NCI-H1105 (cell line): Measurements from ENCODE around the gene SEC24B.
A peak's percentile ranks its signal among the peaks of the same experiment; 100 is the strongest.
"Not testable (repeated sequence)": the region's sequence is repeated elsewhere in the genome, so short reads cannot be mapped to it uniquely, and the experiment has no call there.

Source experiments
- DNase-seq: peaks from one replicate; lab custom pipeline; 2025; lab: John Stamatoyannopoulos, UW

The SEC24B gene

DNA sequence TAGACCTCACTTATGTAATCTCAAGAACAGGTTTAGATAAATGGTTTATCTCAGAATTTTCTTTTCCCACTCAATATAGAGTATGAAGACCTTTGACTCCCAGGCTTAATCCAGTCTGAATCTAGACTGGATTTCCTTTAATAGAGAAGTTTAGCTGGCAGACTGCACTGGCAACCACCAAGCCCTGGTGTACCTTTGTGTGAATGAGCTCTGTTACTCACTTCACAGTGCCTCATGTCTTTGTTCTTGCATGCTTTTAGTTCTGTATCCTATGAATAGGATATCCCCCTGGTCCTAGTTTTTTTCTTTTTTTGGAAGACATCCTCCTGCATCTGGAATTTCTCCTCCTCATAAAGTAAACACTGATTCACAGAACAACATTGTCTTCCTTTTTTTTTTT lies 73.3 kb downstream of the SEC24B start:
- DNase-seq = no peak

DNA sequence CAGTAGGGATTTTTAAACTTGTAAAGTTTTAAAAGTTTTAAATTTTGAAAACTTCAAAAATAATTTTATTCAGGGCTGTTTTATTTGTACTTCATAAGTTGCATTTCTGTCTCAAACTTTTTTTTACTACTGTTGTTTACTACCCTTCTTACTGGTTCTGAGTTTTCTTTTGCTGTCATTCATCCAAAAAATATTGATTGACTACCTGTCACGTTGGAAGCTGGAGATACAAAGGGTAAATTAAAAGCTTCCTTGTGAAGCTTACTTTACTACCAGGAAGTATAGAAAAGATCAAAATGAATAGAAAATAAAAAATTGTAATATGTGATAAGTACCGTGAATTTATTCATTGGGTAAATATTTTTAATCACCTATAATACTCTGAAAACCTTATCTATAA lies 77.1 kb downstream of the SEC24B start:
- no peak for DNase-seq

DNA sequence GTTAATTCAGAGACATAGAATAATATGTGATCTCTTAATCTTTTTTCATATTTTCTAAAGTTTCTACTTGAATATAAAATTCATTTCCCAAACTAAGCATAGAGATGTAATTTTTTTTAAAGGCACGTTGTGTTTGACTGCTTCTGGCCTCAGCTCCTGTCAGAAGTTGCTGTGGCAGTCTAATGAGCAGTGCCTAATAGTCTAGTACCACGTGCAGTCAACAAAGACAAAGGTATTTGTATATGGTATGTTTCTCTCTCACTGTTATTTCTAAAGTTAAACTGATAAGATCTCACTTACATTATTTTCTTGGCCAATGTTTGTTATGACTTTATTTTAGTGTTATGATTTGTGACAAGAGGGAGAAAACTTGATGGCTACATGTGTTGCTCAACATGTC lies 77.8 kb downstream of the SEC24B start:
- DNase-seq = no peak

DNA sequence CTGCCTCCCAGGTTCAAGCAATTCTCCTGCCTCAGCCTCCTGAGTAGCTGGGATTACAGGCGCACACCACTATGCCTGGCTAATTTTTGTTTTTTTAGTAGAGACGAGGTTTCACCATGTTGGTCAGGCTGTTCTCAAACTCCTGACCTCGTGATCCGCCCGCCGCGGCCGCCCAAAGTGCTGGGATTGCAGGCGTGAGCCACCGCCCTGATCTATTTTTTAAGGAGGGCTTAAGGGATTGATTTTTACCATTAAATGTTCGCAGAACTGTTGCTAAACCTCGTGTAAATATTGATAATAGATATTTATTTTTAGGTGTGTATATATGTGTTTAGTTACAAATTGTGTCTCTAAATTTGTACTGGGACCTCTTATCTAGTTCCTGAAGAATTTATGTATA lies 79.8 kb downstream of the SEC24B start:
- DNase-seq = not testable (repeated sequence)

DNA sequence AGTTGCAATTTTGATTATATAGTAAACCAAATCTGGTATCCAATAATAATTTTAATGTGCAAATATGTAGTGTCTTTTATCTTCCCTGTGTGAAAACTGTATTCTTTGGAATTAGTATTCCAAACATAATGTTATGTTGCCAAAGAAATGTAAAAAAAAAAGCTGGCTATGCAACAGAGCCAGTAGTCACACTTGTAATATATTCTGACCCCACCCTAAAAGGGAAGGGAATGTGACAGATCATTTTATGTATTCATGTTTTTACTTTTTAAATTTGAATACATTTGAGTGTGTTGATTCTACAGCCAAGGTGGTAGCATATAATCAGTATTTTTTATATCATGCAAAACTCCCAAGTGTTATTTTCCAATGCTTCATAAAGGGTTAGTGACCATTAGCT lies 98.6 kb downstream of the SEC24B start:
- DNase-seq = no peak

DNA sequence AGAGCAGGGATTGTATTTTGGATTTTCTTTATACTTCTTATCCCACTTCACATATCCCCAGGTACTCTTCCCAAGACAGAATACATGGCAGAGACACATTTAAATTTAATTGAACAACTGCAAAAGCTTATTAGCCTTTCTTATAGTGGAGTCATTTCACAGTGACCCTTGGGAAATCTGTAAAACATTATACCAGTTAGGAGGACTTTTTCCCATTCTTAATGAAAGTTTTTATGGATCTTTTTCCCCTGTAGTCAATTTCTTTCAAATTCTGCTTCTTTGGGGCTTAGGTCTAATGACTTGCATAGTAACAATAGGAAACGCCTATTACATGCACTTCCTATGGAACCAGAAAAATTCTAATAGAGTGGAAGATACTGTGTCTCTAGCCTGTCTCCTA lies 111.8 kb downstream of the SEC24B start:
- no peak for DNase-seq

DNA sequence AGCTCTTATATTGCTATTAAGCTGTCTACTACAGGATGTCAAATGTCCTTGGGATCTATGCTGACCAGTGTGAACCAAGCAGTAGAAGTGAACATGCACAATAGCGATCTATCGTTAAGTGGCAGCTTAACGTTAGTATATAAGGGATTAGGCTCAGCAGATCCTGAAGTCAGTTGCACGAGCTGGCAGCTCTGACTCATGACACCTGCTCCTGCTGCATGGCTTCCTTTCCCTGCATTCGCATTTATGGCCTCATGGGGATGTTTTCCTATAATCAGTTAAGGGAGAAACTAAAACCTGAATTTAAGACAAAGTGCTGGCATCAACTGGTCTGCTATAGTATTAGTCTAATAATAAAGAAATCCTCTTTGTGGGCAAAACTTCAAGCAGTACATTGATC lies 113.8 kb downstream of the SEC24B start:
- no peak for DNase-seq

DNA sequence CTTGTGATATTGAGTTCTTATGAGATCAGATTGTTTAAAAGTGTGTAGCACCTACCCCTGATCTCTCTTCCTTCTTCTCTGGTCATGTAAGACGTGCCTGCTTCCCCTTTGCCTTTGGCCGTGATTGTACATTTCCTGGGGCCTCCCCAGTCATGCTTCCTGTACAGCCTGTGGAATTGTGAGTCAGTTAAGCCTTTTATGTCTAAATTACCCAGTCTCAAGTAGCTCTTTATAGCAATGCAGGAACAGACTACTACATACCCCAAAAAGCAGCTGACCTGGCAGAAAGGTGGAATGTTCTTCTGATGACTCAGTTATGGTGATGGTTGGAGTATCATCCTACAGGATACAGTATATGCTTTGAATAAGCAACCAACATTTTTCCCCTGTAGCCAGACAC lies 115.0 kb downstream of the SEC24B start:
- no peak for DNase-seq

DNA sequence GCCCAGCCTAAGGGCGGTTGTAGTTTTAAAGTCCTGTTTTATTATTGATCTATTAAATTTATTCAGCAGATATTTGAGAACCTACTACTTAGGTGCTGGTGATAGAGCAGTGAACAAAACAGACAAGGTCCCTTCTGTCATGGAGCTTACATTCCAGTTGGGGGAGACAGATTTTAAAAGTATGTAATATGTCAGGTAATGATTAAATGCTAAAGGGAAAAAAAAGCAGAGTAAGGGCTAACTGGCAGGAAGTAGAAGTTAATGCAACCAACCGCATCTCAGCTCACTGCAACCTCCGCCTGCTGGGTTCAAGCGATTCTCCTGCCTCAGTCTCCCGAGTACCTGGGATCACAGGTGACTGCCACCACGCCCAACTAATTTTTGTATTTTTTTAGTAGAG lies 118.6 kb downstream of the SEC24B start:
- no peak for DNase-seq

DNA sequence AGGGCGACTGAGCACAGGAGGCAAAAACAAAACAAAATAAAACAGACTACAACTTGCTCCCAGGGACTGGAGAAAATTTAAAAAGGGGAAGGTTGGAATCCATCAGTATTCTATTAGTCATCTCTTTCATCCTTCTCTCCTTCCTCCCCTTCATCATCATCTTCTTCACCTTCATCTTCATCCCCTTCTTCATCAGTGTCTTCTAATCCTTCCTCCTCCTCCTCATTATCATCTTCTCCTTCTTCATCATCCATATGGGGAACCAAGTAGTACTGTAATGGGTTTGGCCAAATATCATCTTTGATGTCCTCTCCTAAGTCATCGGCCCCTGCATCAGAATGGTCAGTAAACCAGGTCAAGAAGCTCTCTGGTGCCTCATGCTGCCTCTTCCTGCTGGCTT lies 119.5 kb downstream of the SEC24B start:
- DNase-seq = no peak

DNA sequence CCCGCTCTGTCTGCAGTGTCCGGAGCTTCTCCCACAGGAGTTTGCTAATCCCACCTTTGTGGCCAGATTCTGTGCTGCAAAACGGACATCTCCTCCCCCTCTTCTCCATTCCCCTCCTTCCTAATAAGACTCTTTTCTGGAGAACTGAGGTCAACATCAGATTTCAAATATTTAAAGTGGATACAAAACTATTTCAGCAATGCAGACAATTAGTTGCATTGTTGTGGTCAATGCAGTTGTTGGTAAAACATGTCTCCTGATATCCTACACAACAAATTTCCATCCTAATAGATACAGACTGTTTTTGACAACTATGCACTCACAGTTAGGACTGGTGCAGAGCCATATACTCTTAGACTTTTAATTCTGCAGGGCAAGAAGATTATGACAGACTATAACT lies 121.4 kb downstream of the SEC24B start:
- DNase-seq = no peak

DNA sequence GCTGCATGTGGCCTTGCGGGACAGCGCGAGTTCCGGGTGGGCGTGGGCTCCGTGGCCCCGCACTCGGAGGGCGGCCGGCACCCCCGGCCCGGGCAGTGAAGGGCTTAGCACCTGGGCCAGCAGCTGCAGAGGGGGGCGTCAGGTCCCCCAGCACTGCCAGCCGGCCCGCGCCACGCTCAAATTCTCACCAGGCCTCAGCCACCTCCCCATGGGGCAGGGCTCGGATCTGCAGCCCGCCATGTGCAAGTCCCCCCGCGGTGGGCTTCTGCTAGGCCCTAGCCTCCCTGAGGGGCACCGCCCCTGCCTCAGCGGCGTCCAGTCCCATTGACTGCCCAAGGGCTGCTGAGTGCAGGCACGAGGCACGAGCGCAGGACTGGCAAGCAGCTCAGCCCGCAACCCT lies 123.8 kb downstream of the SEC24B start:
- no peak for DNase-seq

DNA sequence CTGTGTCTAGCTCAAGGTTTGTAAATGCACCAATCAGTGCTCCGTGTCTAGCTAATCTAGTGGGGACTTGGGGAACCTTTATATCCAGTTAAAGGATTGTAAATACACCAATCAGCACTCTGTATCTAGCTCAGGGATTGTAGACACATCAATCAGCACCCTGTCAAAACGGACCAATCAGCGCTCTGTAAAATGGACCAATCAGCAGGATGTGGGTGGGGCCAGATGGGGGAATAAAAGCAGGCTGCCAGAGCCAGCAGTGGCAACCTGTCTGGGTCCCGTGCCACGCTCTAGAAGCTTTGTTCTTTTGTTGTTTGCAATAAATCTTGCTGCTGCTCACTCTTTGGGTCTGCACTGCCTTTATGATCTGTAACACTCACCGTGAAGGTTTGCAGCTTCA lies 124.5 kb downstream of the SEC24B start:
- DNase-seq = not testable (repeated sequence)

DNA sequence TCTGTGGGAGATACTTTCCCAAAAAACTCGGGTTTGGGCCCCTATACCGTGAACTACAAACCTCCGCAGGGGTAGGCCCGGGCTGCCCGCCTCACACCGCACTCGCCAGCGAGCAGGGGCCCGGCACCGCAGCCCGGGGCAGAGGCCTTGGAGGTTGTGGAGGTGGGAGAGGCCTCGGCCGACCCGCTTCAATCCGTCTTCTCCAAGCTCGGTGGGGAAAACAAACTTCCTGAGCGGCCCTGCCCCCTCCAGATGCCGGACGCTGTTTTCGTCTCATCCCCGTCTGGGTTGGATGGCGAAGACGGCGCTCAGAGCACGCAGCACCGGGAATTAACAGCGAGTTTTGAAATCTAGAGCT lies 126.0 kb downstream of the SEC24B start:
- DNase-seq = no peak

DNA sequence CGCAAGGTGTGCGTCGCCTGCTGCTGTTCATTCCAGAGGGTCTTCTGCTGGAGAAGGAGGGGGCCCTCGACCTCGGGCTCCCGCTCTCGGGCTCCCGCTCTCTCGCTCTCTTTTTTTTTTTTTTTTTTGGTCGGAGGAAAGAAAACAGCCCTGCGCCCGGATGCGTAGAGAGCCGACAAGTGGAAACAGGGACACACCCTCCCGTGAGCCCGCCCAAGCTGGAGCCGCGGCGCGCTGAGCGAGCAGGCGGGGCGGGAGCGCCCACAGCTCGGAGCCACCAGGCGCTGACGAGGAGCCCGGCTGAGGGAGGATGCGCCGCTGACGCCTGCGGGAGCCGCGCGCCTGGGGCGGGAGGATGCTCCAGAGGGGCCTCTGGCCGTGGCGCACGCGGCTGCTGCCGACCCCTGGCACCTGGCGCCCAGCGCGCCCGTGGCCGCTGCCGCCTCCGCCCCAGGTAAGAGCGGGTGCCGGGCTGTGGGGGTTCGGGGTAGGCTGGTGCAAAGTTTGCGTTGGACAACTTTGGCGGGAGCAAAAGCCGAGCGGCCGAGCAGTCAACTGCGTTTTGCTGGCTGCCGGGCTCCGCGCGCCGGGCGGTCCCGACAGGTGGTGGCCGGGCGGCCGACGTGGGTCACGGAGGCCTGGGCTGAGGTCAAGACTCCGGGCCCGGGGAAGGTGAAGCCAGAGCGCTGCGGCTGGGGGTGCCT lies 126.5 kb downstream of the SEC24B start, which contains the start of gene MCUB:
TSS of gene MCUB (plus strand) at position 264 of the 704 bp plus-strand sequence. CDS start at position 356, 92 bp downstream.
- DNase-seq = peak; percentile 78

DNA sequence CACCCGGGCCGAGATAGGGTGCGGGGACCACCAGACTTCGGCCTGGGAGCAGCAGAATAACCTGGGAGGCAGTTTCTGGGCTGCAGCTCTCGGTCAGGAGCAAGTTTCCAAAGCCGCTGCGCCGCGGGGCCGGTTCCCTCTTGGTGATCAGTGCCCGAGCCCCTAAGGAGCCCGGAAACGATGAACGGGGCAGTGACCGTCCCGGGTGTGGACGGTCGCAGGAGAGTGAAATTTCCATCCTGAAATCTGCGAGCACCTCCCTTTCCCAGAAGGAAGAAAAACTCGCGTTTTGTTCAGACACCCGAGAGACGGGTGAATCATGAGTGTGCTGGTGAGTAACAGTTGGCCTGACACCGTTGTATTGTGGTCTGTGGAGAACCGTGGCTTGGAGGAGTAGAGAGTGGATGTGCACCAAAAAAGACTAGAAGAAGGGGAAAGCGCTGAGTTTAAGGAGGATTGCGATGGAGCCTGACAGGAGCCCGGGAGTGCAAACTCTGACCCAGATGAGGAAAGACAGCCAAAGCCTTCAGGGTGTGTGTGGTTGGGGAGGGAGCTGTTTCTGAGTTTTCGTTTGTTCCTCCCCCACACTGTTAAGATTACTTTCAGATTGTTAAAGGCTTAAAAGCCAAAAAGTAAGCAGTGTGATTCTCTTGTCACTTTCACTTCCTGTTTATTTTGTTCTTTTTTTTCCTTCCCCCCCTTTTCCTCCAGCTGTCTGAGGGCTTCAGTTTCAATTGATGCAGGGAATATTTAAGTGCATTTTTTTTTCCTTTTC lies 127.3 kb downstream of the SEC24B start:
- no peak for DNase-seq

DNA sequence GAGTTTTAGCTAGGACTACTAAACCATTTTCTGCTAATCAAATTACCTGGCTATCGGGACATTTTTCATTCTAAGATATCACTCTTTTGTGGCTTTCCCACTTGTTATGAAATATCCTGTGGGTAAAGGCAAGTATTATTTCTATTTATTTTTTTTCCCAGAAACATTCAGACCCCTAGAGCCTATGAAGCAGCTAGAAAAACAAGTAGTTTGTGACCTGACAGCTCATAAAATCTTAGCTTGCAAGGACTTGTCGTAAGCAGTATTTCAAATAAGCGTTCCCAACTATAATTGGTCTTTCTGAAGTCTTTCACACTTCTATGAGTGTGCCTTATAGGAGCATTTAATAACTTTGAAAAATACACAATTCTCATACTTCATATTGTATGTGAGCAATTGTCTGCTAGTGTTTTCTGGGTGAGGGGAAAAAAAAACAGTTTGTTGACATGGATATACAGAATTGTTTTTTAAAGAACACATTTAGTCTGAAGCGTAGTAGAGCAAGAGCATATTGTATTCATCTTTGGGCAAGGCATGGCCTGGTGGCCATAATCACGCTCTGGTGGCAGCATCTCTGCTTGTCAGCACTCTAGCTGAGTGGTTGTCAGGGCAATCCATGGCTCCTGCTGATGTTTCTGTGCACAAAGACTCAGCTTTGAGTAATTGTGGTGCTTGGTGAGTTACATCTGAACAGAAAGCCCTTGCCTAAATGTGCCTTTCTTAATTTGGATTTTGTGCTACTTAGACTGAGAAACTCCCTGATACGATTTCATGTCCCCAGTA lies 129.0 kb downstream of the SEC24B start:
- no peak for DNase-seq

DNA sequence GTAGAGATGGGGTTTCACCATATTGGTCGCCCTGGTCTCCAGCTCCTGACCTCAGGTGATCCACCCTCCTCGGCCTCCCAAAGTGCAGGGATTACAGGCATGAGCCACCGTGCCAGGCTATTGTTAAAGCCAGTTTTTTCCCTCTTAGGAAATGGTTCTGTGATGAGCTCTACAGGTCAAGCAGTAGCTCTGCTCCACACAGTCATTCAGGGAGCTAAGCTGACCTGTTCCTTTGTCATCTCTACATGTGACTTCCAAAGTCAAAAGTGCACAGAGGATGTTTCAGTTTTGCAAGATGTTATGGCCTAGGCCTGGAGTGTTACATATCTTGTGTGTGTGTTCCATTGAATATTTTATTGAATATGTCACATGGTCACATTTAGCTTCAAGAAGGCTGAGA lies 137.9 kb downstream of the SEC24B start:
- no peak for DNase-seq

DNA sequence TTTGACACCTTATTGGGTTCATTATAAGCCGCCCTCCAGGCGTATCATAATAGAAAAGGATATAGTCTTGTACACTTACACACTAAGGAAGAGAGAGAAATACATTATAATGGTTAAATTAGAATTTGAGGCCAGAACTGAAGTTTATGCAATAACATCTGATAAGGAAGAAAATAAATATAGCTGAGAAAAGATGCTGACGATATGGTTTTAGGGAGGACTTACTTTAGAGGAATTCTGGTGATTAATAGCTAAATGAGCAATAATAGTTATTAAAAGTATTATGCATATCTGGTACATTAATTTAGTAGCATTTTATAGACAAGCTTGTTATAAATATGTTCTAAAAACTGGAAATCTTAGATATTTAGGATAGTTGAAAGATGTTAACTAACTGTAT lies 138.5 kb downstream of the SEC24B start:
- no peak for DNase-seq

DNA sequence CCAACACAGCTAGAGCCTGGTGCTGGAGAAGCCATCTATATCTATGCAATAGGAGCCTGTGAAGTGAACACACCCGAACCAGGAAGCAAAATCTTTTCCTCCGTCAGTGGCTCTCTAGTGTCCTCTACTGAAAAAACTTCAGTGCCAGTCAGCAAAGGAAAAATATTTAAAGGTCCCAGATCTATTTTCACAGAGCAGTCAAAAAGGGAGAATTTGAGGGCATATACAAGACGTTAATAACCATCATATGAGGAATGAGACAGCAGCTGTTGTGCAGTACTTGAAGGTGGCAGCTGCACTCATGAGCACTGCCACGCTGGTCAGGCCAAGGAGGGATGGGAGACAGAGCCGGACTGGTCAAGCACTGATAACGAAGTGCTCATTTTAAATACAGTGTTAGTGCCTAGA lies 140.8 kb downstream of the SEC24B start:
- no peak for DNase-seq

DNA sequence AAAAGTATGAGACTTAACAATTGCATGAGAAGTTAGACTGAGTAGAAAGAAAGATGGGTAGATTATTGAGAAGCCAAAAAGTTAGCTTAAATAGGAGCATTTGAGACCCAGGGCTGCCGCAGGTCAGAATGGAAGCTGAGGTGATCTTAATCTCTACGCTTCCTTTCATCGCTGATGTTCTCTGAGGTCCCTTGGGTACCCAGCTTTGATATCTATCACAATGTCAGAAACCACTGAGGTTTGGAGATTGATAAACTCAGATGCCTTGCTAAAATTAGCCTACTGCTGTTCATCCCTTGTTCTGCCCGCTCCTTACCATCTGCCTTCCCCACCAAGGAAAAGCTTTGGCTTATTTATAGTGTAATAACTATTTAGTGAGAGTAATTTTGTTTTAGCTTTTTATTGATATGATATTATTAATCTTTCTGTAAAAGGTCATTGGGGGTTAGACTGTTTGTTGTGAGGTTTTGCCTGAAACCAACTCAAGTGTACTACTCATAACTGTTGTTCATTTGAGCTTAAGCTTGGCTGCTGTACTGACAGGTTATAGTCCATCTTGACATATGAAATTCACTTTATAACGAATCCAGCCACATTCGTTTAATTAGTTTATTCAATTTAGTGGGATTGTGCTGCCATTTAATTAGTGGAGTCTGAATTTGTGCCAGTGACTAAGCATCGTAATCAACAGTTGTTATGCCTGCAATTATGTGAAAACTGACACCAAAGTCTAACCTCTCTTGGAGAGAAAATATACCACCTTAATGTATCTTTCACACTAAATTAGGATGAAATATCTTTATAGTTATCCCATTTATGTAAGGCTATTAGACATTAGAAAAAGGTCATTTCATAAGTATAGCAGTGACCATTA lies 141.6 kb downstream of the SEC24B start:
- DNase-seq = peak; percentile 26

DNA sequence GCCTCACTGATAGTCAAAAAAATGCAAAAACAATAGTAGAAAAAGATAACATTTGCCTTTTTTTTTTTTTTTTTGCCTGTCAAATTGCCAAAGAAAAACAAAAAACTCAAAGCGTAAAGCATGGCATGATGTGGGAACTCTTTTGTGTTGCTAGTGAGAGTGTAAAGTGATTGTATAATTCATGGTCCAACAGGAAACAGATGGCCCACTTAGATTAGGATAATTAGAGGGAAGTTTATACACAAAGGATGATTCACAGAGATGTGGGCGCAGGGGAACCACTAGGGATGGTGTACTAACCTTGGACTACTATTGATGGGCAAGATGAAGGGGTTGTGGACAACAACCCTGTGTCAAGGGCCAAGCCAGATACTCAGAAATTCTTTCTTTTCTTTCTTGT lies 142.8 kb downstream of the SEC24B start:
- DNase-seq = peak; percentile 51
